Activated naive CD8-positive, alpha-beta T cell (primary cell): ENCODE measurements around the gene LYPD6.

Source experiments
- H3K27ac Mint-ChIP-seq: one replicate; pipeline ENCODE4 v1.8.0; 2021; ENCODE audit warnings: mixed read lengths
- H3K27me3 Mint-ChIP-seq: one replicate; pipeline ENCODE4 v1.8.0; 2021; ENCODE audit warnings: mixed read lengths
- H3K36me3 Mint-ChIP-seq: one replicate; pipeline ENCODE4 v1.8.0; 2021; ENCODE audit warnings: mixed read lengths
- H3K4me1 Mint-ChIP-seq: one replicate; pipeline ENCODE4 v1.8.0; 2021; ENCODE audit warnings: low read depth, mixed read lengths
- H3K4me3 Mint-ChIP-seq: one replicate; pipeline ENCODE4 v1.8.0; 2021; ENCODE audit warnings: mild to moderate bottlenecking, mixed read lengths
- H3K9me3 Mint-ChIP-seq: one replicate; pipeline ENCODE4 v1.8.0; 2021; ENCODE audit warnings: low read depth, mixed read lengths

LYPD6 gene

DNA sequence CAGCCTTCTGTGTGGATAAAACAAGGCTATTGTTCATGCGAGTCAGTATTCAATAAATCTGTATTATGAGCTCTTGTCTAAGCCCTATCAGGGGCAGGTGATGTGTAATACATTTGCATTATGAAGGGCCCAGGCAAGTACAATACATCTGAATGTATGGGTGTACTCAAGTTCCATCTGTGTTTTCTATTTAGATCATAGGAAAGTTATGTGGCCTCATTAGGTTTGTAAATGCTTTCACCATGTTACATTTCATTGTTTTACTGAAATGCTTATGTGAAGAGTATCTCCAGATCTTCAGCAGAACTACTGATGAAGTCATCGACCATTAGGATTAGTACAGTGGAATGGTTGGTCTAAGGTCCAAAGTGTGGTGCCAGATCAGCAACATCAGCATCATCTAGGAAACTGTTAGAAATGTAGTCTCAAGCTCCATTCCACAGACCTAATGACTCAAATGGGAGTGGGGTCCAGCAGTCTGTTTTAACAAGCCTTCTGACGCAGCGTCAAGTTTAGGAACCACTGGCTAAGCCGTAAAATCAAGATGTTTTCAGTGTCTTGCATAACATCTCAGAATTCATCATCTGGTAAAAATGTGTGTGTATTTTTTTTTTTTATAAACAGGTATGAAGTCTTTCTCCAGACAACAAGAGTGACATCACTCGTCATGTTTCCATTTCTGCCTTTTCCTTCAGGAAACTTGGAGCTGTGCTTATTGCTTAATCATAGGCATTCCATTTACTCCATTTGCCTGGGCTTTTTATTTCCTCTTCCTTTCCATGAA is 80.5 kb downstream of the LYPD6 start:
- Mint-ChIP-seq H3K27me3 (peaks cover 1% of the 10 kb centered on the region), H3K9me3 (peaks cover 5% of the 10 kb centered on the region), H3K4me3 (no peak overlapping the region), H3K36me3 (no peaks in the 10 kb centered on the region), H3K4me1 (no peaks in the 10 kb centered on the region), H3K27ac (no peak overlapping the region)

DNA sequence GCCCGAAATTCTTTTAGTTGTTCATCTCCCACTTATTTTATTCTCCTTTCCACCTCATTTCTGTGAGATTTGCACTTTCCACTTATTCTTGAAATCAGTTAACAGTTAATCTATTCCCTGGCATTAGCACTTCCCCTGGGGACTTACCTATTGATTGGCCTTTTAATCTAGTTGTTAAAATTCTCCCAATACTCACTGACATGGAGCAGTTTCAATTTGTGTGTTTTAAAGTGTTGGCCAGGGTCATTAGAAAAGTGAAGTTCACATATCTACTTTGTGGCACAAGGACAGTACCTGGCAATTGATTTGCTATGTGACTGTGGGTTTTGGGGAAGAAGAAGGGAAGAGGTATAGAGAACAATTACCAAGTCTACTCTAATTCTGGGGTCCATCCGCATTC is 83.1 kb downstream of the LYPD6 start:
- H3K4me3 Mint-ChIP-seq, result no peak overlapping the region
- peaks cover 2% of the 10 kb centered on the region for H3K27me3 Mint-ChIP-seq
- no peaks in the 10 kb centered on the region for H3K9me3 Mint-ChIP-seq
- H3K4me1 Mint-ChIP-seq, result no peaks in the 10 kb centered on the region
- no peaks in the 10 kb centered on the region for H3K36me3 Mint-ChIP-seq
- no peak overlapping the region for H3K27ac Mint-ChIP-seq

DNA sequence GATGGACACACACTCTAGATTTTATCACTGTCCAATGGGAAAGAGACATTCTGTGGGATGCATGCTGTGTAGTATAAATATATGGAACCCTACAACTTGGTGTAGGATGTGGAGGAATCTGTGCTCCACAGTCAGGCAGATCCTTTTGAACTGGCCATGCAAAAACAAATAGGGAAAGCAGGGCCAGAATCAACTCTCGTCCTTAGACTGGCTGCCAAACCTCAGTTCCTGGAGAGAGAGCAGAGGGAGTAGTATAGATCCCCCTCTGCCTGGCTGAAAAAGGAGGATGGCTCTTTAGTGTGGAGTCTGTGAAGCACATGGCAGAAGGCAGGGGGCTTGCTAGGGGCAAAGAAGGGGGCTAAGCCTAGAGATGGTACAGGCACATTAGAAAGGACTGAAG is 84.7 kb downstream of the LYPD6 start:
- Mint-ChIP-seq H3K4me3 (no peak overlapping the region), H3K27me3 (peaks cover 2% of the 10 kb centered on the region), H3K9me3 (no peaks in the 10 kb centered on the region), H3K27ac (no peak overlapping the region), H3K36me3 (no peaks in the 10 kb centered on the region), H3K4me1 (no peaks in the 10 kb centered on the region)

DNA sequence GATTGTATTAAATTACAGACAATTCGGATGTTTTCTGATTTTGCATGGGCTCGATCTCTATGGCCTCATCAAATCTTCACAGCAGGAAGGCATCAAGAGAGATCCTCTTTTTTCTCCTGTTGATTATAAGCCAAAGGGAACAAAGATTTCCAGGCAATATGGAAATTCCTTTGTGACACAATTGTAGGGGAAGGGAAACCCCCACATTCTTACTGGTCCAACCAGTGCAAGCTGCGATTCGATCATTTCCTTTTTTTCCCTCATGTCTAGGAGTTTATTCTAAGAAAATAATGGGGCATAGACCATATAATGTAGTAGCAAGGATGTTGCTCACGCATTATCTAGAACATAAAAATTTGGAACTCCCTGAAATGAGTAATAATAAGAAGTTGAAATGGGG is 87.7 kb downstream of the LYPD6 start:
- Mint-ChIP-seq H3K4me1 (no peaks in the 10 kb centered on the region), H3K9me3 (no peaks in the 10 kb centered on the region), H3K27me3 (peaks cover 2% of the 10 kb centered on the region), H3K27ac (no peak overlapping the region), H3K4me3 (no peak overlapping the region), H3K36me3 (no peaks in the 10 kb centered on the region)

DNA sequence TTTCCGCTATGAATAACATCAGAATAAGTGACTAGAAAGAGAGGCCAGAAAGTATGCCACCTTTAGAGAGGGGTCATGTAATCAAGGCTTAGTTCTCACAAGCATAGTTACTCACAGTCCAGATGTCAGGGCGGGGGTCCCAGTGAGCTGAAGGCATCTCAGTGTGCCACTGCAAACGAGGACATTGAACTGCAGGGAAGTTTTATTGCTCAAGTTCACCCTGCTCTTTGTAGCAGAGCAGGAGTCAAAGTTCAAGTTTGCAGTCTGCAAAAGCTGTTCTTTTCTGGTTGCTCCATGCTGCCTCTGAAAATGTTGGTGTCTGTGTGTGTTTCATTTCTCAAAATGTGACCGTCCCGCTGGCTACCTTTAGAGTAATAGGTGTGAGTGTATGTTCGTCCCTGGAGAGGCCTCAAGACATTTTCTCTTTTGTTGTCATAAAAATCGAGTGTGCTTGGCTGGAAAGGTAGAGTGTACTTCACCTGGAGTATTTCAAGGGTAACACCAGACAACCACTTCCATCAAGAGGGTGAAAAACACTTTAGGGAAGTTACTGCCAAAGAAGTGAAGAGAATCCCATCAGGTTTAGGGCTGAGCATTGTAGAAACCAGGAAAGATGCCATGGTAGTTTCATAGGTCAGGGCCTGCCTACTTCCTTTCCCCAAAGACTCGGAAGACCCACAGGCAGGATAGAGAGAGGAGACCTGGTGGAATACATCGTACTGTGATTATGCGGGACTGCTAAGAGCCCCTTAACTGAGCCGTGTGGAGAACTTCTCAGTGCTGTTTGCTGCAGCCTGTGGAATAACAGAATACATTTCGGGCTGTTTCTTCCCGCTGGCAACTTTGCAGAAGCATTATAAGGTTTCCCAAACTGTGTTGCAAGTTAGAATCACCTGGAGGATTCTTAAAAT is 89.9 kb downstream of the LYPD6 start:
- no peak overlapping the region for H3K4me3 Mint-ChIP-seq
- H3K27ac Mint-ChIP-seq, result no peak overlapping the region
- no peaks in the 10 kb centered on the region for H3K36me3 Mint-ChIP-seq
- peaks cover 12% of the 10 kb centered on the region for H3K27me3 Mint-ChIP-seq
- no peaks in the 10 kb centered on the region for H3K4me1 Mint-ChIP-seq
- H3K9me3 Mint-ChIP-seq, result no peaks in the 10 kb centered on the region

DNA sequence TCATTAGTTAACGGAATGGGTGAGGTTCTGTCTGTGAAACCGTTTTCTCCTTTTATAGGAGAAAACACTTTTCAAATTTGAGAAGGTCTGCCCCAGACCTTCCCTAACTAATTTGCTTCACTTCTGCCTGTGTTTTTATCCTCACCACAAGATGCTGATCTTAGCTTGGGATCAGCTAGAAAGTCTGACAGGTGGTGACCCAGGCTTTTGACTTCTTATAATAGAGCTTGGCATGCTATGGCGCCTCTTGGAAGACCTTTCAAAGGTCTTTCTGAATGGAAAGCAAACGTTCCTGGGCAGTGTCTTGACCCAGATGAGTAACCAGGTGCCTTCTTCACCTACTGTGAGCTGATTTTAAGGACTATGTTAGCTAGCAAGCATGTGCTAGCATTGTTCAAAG is 91.4 kb downstream of the LYPD6 start:
- Mint-ChIP-seq H3K4me1 (no peaks in the 10 kb centered on the region), H3K4me3 (no peak overlapping the region), H3K27me3 (peaks cover 14% of the 10 kb centered on the region), H3K36me3 (no peaks in the 10 kb centered on the region), H3K27ac (no peak overlapping the region), H3K9me3 (no peaks in the 10 kb centered on the region)

DNA sequence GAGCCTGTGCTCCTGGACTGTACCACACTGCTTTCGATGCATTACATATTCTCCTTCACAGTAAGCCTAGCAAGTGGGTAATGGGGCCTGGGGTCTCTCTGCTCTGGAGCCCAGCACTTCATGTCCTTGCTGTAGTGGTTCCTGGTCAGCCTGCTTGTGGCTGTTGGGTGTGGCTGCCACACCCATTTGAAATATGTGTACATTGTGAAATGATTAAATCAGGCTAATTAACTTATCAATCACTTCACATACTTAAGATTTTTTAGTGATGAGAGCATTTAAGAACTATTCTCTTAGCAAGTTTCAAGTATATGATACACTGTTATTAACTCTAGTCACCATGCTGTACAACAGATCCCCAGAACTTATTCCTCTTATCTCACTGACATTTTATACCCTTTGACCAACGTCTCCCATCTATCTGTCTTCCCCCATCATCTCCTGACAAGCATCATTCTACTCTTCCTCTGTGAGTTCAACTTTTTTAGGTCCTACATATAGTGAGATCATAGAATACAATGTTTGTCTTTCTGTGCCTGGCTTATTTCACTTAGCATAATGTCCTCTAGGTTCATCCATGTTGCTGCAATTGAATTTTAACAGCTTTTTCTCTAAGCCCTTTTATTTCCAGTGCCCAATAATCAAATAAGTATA is 92.1 kb downstream of the LYPD6 start:
- Mint-ChIP-seq H3K27me3 (peaks cover 12% of the 10 kb centered on the region), H3K27ac (no peak overlapping the region), H3K4me3 (no peak overlapping the region), H3K4me1 (no peaks in the 10 kb centered on the region), H3K36me3 (no peaks in the 10 kb centered on the region), H3K9me3 (no peaks in the 10 kb centered on the region)

DNA sequence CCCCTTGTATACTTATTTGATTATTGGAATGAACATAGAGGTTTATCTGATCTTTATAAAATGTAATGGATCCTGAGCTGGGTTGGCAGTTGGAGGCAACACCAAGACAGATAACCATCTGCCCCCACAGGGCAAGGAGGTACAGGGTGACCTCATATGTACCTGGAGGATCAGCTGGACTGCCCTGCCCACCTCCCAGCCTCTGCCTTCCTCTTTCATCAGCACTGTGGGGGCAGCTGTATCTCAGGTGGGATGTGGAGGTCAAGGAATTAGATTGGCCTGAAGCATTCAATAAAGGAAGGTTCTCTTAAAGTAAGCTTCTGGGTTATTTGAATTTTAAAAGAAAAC is 92.6 kb downstream of the LYPD6 start:
- no peak overlapping the region for H3K4me3 Mint-ChIP-seq
- H3K36me3 Mint-ChIP-seq, result no peaks in the 10 kb centered on the region
- H3K4me1 Mint-ChIP-seq, result no peaks in the 10 kb centered on the region
- no peak overlapping the region for H3K27ac Mint-ChIP-seq
- no peaks in the 10 kb centered on the region for H3K9me3 Mint-ChIP-seq
- H3K27me3 Mint-ChIP-seq, result peaks cover 12% of the 10 kb centered on the region

DNA sequence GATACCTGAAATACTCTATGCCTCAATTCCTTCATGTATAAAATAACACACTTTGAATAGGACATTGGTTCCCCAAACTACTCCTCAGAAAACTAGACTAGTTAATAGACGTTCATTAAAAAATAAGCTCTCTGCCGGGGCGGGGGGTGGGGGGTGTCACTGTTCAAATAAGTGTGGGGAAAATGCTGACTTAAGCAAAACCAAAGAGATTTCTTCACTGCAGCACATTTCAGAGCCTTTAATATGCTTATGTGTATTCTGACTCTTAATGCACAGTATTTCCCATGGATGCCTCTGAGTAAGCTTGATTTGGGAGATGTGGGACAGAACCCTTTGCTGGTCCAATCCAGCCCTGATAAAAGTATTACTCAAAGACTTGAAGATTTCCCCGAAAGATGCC is 93.2 kb downstream of the LYPD6 start:
- no peak overlapping the region for H3K27ac Mint-ChIP-seq
- H3K9me3 Mint-ChIP-seq, result no peaks in the 10 kb centered on the region
- H3K4me1 Mint-ChIP-seq, result no peaks in the 10 kb centered on the region
- no peak overlapping the region for H3K4me3 Mint-ChIP-seq
- no peaks in the 10 kb centered on the region for H3K36me3 Mint-ChIP-seq
- peaks cover 12% of the 10 kb centered on the region for H3K27me3 Mint-ChIP-seq

DNA sequence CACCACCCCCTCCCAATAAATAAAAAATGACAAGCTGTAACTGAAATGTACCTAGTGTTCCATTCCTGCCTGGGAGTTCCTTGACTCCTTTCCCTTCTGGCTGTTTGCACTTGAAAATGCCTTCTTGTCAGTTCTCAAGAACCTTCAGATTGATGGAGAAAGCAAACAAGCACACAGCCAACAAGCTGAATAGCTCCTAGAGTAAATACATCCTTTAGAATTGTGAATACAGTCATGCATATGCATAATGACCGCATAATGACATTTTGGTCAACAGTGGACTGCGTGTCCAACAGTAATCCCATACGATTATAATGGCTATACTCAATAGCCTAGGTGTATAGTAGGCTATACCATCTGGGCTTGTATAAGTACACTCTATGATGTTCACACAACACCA is 97.0 kb downstream of the LYPD6 start:
- Mint-ChIP-seq H3K27ac (no peak overlapping the region), H3K4me1 (no peaks in the 10 kb centered on the region), H3K36me3 (no peaks in the 10 kb centered on the region), H3K4me3 (no peak overlapping the region), H3K9me3 (no peaks in the 10 kb centered on the region), H3K27me3 (peaks cover 16% of the 10 kb centered on the region)

DNA sequence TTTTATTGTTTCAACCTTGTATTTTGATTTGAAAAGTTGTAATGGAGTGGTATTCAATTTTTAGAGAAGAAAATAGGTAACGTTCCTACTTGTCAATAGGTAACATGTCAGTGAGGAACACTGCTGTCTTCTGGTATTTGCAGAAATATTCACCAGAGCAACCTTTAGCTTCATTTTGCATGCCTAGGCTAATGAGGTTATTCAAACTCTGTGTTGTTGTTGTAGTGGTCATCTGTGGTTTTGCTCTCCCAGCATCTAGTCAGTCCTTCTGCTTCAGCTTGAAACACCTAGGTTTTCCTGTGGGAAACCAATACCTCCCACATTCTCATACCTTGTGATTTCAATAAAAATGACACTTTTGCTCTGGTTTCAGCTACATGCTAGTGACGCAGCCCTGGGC is 98.4 kb downstream of the LYPD6 start:
- peaks cover 15% of the 10 kb centered on the region for H3K27me3 Mint-ChIP-seq

DNA sequence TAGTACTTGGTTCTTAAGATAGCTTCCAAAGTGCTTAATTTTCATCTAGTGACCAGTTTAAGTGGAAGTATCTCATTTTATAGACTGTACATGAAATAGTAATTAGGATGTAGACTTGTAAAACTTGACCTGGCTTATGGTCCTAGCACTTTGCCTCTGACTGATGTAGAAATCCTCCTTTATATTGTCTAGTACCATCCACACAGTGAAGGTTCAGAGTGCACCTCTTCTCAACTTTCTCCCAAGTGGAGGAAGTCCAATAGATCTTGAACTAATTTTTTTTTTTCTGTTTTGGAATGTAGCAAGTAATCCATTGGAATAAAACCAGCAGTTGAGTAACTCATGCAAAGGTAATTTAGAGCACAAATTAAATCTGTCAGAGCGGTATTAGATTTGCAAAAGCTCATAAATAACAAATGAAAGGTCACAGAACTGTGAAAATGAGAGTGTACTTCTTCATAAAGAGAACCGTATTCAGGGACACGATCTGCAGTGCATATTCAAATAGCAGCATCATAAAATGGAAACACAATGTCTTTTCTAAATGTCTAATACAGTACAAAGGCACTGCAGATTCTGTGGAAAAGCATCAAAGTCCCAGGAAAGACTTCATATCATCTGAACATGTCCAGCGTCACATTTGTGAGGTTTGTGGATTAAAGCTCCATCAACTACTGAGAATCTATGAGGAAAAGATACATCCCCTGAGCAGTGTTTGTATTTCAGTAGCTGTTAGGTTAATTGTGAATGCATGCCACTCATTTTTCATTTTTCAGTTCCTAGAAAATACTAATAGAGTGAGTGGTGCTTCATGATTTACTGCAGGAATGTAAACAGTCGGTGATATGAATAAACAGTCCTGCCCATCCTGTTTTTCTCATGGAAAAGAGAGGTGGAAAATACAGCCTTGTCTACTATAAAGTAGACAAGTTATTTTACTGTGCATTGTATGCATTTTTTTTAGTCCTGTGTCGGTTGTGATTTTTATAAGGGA is 100.7 kb downstream of the LYPD6 start:
- H3K9me3 Mint-ChIP-seq, result no peaks in the 10 kb centered on the region
- no peaks in the 10 kb centered on the region for H3K36me3 Mint-ChIP-seq
- H3K27me3 Mint-ChIP-seq, result peaks cover 10% of the 10 kb centered on the region
- no peak overlapping the region for H3K27ac Mint-ChIP-seq
- H3K4me1 Mint-ChIP-seq, result no peaks in the 10 kb centered on the region
- no peak overlapping the region for H3K4me3 Mint-ChIP-seq

More for the DNA sequence above, 98.4 kb downstream of the LYPD6 start:
- Mint-ChIP-seq H3K9me3 (no peaks in the 10 kb centered on the region), H3K4me1 (no peaks in the 10 kb centered on the region), H3K4me3 (no peak overlapping the region), H3K27ac (no peak overlapping the region), H3K36me3 (no peaks in the 10 kb centered on the region)

DNA sequence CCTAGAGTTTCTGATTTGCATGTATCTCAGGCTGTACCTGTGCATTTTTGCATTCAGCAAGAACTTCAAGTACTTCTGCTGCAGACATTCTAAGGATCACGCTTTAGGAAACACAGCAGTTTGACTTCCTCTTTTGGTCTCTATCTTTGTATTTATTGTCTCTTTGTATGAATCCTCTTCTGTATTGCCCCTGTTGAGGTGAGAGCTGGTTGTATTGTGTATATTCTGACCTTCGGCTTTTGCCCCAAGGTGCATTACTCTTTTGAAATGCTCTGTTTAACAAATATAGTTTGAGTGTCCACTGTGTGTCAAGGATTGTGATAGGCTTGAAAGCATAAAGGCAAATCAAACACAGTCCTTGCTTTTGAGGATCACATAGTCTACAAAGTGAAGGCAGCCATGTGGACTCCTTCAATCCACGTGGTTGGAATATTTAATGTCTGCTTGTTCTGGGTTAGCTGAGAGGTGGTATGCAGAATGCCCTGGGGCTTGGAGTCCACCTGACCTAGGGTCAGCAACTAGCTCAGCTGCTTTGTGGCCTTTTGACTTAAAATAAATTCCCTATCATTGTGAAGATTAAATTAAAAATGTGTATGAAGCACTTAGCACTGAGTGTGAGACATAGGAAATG is 108.1 kb downstream of the LYPD6 start:
- no peak overlapping the region for H3K4me3 Mint-ChIP-seq
- no peak overlapping the region for H3K27ac Mint-ChIP-seq
- no peaks in the 10 kb centered on the region for H3K36me3 Mint-ChIP-seq
- H3K9me3 Mint-ChIP-seq, result no peaks in the 10 kb centered on the region
- H3K4me1 Mint-ChIP-seq, result no peaks in the 10 kb centered on the region
- peaks cover 5% of the 10 kb centered on the region for H3K27me3 Mint-ChIP-seq

DNA sequence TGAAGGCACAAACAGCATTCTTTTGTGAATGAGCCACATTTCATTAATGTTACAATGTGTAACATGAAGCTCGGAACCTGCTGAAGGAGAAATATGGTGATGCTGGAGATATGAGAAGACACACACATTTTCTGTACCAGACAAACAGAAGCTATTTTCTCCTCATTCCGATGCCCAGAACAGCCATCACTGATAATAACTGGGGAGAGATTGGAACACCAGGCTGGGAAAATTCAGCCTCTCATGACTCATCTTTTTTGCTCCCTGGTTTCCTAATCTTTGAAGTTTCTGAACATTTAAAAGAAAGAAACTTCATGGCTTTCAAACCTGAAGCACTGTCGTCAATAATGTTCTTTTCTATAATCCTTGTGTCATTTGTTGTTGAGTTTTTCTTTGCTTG is 110.9 kb downstream of the LYPD6 start:
- H3K4me3 Mint-ChIP-seq, result no peak overlapping the region
- H3K4me1 Mint-ChIP-seq, result no peaks in the 10 kb centered on the region
- H3K27ac Mint-ChIP-seq, result no peak overlapping the region
- H3K27me3 Mint-ChIP-seq, result peaks cover 4% of the 10 kb centered on the region
- no peaks in the 10 kb centered on the region for H3K9me3 Mint-ChIP-seq
- no peaks in the 10 kb centered on the region for H3K36me3 Mint-ChIP-seq
